HEK293 (cell line): ENCODE data around the gene LYPLAL1.

ENCODE experiments used
- CTCF ChIA-PET: fragments of 350-600 bp; formaldehyde crosslinking; extraction: SDS; loops from one replicate; lab custom pipeline; 2021; ENCODE audit warnings: antibody characterized with exemption; lab: Yijun Ruan, JAX
- POLR2A ChIA-PET: fragments of 300-600 bp; formaldehyde crosslinking; extraction: SDS; loops from one replicate; lab custom pipeline; 2020; ENCODE audit warnings: antibody characterized with exemption, inconsistent platforms; lab: Yijun Ruan, JAX
- H3K27ac ChIP-seq: fragments of 200-500 bp; sonication (Bioruptor generic); 2 replicates; pipeline ENCODE4 v1.5.1; 2014; ENCODE audit warnings: low read depth, low read length, control low read depth, inconsistent platforms; ENCODE audit errors: extremely low read depth
- H3K36me3 ChIP-seq, 2 experiments: fragments of 200-500 bp in 1 of 2; sonication (Bioruptor generic) in 1 of 2; 1 replicate in 1 of 2; 2 replicates in 1 of 2; pipeline ENCODE4 v1.5.1; 2014 to 2017; ENCODE audit warnings: inconsistent platforms in 2 of 2, low read length in 2 of 2; ENCODE audit not compliant: control insufficient read depth in 2 of 2, insufficient read depth in 1 of 2
- H3K4me1 ChIP-seq: fragments of 200-500 bp; sonication (Bioruptor generic); 2 replicates; pipeline ENCODE4 v1.5.1; 2014; ENCODE audit warnings: mild to moderate bottlenecking, low read length, inconsistent platforms; ENCODE audit not compliant: control insufficient read depth, insufficient read depth
- H3K4me3 ChIP-seq: 2 replicates; pipeline ENCODE4 v1.5.1; 2011; ENCODE audit warnings: low read depth, mild to moderate bottlenecking, control low read depth, low read length, moderate library complexity
- H3K9me3 ChIP-seq: fragments of 200-500 bp; sonication (Bioruptor generic); 2 replicates; pipeline ENCODE4 v1.5.1; 2014; ENCODE audit warnings: low read depth, low read length, inconsistent platforms; ENCODE audit not compliant: control insufficient read depth, insufficient read depth
- GLIS1 ChIP-seq: fragments of 450-650 bp; formaldehyde crosslinking; IDR thresholded peaks from 2 replicates; pipeline ENCODE4 v1.5.1; 2016; ENCODE audit warnings: missing biosample characterization, missing genetic modification characterization
- PRDM1 ChIP-seq: fragments of 450-650 bp; formaldehyde crosslinking; IDR thresholded peaks from 2 replicates; pipeline ENCODE4; 2016; ENCODE audit warnings: missing biosample characterization, missing genetic modification characterization
- REST ChIP-seq: fragments of 450-650 bp; formaldehyde crosslinking; IDR thresholded peaks from 2 replicates; pipeline ENCODE4 v1.5.1; 2016; ENCODE audit warnings: missing biosample characterization, missing genetic modification characterization
- SALL2 ChIP-seq: fragments of 450-650 bp; formaldehyde crosslinking; IDR thresholded peaks from 2 replicates; pipeline ENCODE4 v1.5.0; 2017; ENCODE audit warnings: missing biosample characterization, mild to moderate bottlenecking, missing genetic modification characterization, borderline replicate concordance
- ZBTB17 ChIP-seq: fragments of 450-650 bp; formaldehyde crosslinking; IDR thresholded peaks from 2 replicates; pipeline ENCODE4 v1.5.1; 2016; ENCODE audit warnings: missing biosample characterization, missing genetic modification characterization
- ZBTB20 ChIP-seq: fragments of 450-650 bp; formaldehyde crosslinking; IDR thresholded peaks from 2 replicates; pipeline ENCODE4 v1.5.1; 2016; ENCODE audit warnings: missing biosample characterization, missing genetic modification characterization
- ZBTB44 ChIP-seq: fragments of 450-650 bp; IDR thresholded peaks from 2 replicates; pipeline ENCODE4 v1.5.1; 2018; ENCODE audit warnings: missing biosample characterization, mild to moderate bottlenecking, missing genetic modification characterization
- ZBTB6 ChIP-seq: fragments of 450-650 bp; formaldehyde crosslinking; IDR thresholded peaks from 2 replicates; pipeline ENCODE4 v1.5.1; 2017; ENCODE audit warnings: missing biosample characterization, missing genetic modification characterization
- ZNF155 ChIP-seq: fragments of 450-650 bp; formaldehyde crosslinking; IDR thresholded peaks from 2 replicates; pipeline ENCODE4 v1.5.1; 2016; ENCODE audit warnings: missing biosample characterization, missing genetic modification characterization
- ZNF184 ChIP-seq: fragments of 450-650 bp; IDR thresholded peaks from 2 replicates; pipeline ENCODE4 v1.5.1; 2018; ENCODE audit warnings: missing biosample characterization, mild to moderate bottlenecking, missing genetic modification characterization
- ZNF2 ChIP-seq: fragments of 450-650 bp; formaldehyde crosslinking; IDR thresholded peaks from 2 replicates; pipeline ENCODE4 v1.5.1; 2016; ENCODE audit warnings: missing biosample characterization, missing genetic modification characterization
- ZNF302 ChIP-seq: fragments of 450-650 bp; formaldehyde crosslinking; IDR thresholded peaks from 2 replicates; pipeline ENCODE4 v1.5.1; 2016; ENCODE audit warnings: missing biosample characterization, missing genetic modification characterization, low read depth
- ZNF335 ChIP-seq: fragments of 450-650 bp; formaldehyde crosslinking; conservative IDR thresholded peaks from 2 replicates; pipeline ENCODE4 v1.5.1; 2016; ENCODE audit warnings: missing biosample characterization, missing genetic modification characterization
- ZNF362 ChIP-seq: fragments of 450-650 bp; formaldehyde crosslinking; IDR thresholded peaks from 2 replicates; pipeline ENCODE4 v1.5.1; 2016; ENCODE audit warnings: missing biosample characterization, missing genetic modification characterization
- ZNF596 ChIP-seq: fragments of 450-650 bp; IDR thresholded peaks from 2 replicates; pipeline ENCODE4 v1.5.0; 2018; ENCODE audit warnings: missing biosample characterization, mild to moderate bottlenecking, missing genetic modification characterization, moderate library complexity
- ZNF600 ChIP-seq: fragments of 450-650 bp; formaldehyde crosslinking; IDR thresholded peaks from 2 replicates; pipeline ENCODE4 v1.5.1; 2016; ENCODE audit warnings: missing biosample characterization, missing genetic modification characterization
- ZNF785 ChIP-seq: fragments of 450-650 bp; formaldehyde crosslinking; IDR thresholded peaks from 2 replicates; pipeline ENCODE4 v1.5.1; 2016; ENCODE audit warnings: missing biosample characterization, missing genetic modification characterization
- ZNF792 ChIP-seq: fragments of 450-650 bp; formaldehyde crosslinking; IDR thresholded peaks from 2 replicates; pipeline ENCODE4 v1.5.1; 2016; ENCODE audit warnings: missing biosample characterization, missing genetic modification characterization
- ZNF843 ChIP-seq: fragments of 450-650 bp; formaldehyde crosslinking; IDR thresholded peaks from 2 replicates; pipeline ENCODE4 v1.5.1; 2016; ENCODE audit warnings: missing biosample characterization, missing genetic modification characterization
- TF ChIP-seq, protein P1 (sequence below): fragments of 450-650 bp; formaldehyde crosslinking; IDR thresholded peaks from 2 replicates; pipeline ENCODE4 v1.5.1; 2017; ENCODE audit warnings: missing biosample characterization, missing genetic modification characterization

The LYPLAL1 gene

DNA sequence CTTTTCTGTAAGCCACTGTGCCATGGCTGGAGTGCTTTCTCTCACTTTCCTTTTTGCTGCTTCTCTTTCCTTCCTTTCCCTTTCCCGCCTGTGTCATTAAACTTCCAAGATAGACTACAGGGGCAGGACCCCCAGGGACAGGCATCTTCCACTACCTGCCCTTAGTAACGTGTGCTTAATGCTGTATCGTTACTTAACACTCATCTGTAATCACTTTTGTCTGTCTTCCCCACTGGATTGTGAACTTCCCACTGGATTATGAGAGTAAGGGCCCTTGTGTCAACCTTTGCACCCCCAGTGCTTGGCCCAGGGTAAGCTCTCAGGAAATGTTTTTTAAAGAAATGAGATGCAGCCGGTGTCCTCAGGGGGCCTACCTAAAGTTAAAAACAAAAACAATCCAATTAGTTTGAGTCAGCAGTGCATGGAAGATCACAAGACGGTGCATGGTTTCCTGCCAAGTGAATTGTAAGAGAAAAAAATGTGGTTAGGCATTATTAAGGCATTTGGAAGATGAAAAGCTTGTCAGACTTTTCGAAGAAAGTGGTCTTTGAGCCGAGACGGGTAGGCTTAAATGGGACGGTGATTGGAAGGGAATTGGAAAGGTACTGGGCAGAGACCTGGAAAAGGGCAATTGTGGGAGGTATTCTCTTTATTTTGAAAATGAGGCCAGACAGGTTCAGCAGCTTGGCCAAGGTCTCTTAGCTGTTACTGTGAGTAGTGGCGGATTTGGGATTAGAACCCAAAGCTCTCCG, 958 bp downstream of the LYPLAL1 start:
- Histone ChIP-seq H3K36me3 (peaks cover 2 to 15% of the 10 kb centered on the region in 2 experiments; a peak in 2 of 3 replicates), H3K27ac (peak overlapping the region; percentile 76), H3K4me1 (no peaks in the 10 kb centered on the region), H3K4me3 (peak overlapping the region; percentile 93)
- ChIA-PET POLR2A (interaction anchor here (1.2 to 1.5 kb wide), 2 partner anchors 13 to 380 kb away, joined by 3 to 7 read pairs; no protein-coding TSS in a partner anchor), CTCF (interaction anchor here (1.1 kb wide), 1 partner anchor 29 kb away, joined by 3 read pairs; no protein-coding TSS in a partner anchor)
- TF ChIP-seq SALL2 (tag by site-specific recombination) (no peak), PRDM1 (peak; percentile 99), ZNF792 (tag by site-specific recombination) (no peak), ZBTB44 (0 out of 2 replicates have a peak, but pooled peaks have one; percentile 51), ZNF155 (tag by site-specific recombination) (no peak), ZBTB17 (tag by site-specific recombination) (peak; percentile 26; the same call in 1 of the 2 replicates), ZNF596 (tag by site-specific recombination) (no peak), REST (tag by site-specific recombination) (no peak), ZNF184 (tag by site-specific recombination) (no peak), ZNF362 (tag by site-specific recombination) (peak; percentile 70; the same call in 1 of the 2 replicates), ZNF600 (tag by site-specific recombination) (no peak), GLIS1 (peak; percentile 50), ZBTB6 (tag by site-specific recombination) (no peak), ZNF843 (no peak), ZBTB20 (tag by site-specific recombination) (0 out of 2 replicates have a peak, but pooled peaks have one; percentile 4), ZNF335 (tag by site-specific recombination) (peak; percentile 67; the same call in 1 of the 2 replicates), ZNF2 (tag by site-specific recombination) (0 out of 2 replicates have a peak, but pooled peaks have one; percentile 3), ZNF785 (tag by site-specific recombination) (no peak), ZNF302 (no peak)
- TF ChIP-seq, protein P1, sequence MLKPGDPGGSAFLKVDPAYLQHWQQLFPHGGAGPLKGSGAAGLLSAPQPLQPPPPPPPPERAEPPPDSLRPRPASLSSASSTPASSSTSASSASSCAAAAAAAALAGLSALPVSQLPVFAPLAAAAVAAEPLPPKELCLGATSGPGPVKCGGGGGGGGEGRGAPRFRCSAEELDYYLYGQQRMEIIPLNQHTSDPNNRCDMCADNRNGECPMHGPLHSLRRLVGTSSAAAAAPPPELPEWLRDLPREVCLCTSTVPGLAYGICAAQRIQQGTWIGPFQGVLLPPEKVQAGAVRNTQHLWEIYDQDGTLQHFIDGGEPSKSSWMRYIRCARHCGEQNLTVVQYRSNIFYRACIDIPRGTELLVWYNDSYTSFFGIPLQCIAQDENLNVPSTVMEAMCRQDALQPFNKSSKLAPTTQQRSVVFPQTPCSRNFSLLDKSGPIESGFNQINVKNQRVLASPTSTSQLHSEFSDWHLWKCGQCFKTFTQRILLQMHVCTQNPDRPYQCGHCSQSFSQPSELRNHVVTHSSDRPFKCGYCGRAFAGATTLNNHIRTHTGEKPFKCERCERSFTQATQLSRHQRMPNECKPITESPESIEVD, result no peak
- TF ChIP-seq, all 188 proteins: peak for 8
- no peaks in the 10 kb centered on the region for H3K9me3 ChIP-seq
